ENCODE measurements around the gene CBFB.
"Not testable (repeated sequence)": the region's sequence is repeated elsewhere in the genome, so short reads cannot be mapped to it uniquely, and the experiment has no call there.

CBFB gene

DNA sequence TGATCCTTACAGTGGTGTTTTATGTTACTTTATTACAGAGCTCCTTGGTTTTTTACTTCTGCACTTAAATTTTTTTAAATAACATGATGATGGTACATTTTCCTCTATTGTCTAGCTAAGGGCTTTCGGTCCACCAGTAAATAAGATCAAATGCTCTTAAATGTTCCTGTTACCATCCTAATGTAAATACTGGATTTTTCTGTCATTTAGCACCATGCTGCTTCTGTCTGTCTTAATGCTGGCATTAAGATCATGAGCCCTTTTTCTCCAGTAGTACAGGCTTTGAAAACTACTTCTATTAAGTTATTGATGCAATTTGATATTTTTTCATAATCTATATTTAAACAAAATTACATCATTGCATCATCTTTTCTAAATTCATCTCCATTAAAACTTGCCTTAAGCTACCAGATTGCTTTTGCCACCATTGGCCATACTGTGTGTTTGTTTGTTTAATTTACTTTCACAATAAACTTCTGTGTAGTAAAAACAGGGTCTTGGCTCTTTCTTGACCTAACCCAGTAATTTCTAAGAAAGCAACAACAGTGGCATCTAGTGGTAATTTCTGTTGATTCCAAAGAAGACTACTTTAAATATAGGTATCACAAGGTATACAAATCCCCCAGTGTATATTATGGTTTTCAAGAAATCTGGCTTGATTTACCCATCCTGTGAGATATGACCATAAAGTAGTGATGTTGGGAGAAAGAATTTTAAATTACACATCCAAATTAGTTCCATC lies 71.8 kb downstream of the CBFB start:
- peak in 1 of 3 experiments; percentile 25 for DNase-seq

DNA sequence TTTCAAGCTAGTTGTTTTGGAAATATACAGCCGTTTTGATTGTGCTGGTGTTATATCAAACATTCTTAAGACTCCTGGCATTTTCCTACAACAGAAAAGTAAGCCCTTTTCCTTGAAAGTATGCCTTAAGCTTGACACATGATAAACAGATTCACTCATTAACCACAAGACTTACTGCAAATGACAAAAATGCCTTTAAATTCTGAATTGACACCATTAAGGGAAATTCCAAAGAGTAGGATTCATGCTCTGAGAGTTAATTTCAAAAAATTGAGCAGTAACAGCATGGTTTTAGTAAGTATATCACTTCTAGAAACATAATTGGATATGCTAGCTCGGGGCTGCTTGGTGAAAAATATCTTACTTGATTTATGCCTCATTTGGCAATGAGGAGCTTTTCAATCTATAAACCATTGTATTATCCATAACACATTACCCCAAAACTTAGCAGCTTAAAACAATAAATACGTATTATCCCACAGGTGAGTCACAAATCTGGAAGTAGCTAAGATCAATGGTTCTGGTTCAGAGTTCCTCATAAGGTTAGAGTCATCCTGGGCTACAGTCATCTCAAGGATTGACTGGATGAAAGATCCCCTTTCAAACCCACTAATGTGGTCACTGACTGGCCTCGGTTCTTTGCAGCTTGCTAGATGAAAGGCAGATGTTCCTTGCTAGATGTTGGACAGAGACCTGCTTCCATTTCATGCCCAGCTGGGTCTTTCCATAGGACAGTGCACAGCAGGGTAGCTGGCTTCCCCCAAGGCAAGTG lies 72.5 kb downstream of the CBFB start:
- no peak for DNase-seq

DNA sequence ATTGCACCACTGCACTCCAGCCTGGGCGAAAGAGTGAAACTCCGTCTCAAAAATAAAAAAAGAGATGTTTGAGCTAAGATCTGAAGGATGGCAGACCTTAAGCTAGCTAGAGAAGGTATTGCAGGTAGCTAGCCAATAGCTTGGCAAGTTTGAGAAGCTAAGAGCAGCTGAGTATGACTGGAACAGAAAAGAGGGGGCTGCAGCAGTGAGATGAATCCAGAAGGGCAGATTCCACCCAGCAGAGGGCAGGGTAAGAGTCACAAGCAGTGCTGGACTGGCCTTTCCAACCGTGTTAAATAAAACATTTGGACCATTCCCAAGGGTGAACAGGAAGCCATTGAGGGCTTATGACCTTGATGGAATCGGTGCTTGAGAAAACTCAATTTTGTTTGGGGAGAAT lies 75.1 kb downstream of the CBFB start:
- peak in 1 of 3 experiments; percentile 11 for DNase-seq

DNA sequence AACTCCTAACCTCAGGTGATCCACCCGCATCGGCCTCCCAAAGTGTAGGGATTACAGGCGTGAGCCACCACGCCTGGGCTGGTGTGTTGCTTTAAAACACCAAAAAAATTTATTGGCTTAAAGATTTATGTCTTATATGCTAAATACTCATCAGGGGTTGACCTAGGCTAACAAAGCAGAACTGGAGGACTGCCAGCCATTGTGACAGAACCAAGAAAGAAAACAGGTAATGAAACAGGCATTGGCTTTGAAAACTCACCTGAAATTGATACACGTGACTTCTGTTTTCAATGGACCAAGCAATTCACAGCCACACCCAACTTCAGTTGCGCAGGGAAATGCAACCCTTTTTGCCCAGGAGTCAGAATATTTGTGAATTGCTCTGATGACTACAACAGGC lies 75.9 kb downstream of the CBFB start:
- peak in 1 of 3 experiments; percentile 22 for DNase-seq

DNA sequence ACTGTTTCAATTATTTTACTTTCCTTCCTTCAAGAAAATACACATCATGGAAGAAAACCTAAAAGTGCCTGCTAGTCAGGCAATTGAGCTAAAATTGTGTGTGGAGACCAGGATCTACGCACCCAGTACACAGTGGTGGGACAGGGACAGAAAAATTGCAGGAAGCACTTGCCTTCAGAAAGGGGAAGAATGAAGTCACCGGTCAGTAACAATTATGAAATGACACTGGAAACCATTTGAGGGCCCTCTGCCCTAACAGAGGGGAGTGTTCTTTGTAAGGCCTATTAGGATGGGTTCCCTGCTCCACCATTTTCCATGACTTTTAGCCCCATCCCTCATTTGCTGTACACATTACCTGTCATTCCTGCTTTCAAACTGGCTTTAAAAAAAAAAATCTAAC lies 76.3 kb downstream of the CBFB start:
- no peak for DNase-seq

GRCh38 chr16:67105881-67106280 lies 76.9 kb downstream of the CBFB start:
- no peak for DNase-seq

GRCh38 chr16:67108489-67108888 lies 79.5 kb downstream of the CBFB start:
- no peak for DNase-seq

DNA sequence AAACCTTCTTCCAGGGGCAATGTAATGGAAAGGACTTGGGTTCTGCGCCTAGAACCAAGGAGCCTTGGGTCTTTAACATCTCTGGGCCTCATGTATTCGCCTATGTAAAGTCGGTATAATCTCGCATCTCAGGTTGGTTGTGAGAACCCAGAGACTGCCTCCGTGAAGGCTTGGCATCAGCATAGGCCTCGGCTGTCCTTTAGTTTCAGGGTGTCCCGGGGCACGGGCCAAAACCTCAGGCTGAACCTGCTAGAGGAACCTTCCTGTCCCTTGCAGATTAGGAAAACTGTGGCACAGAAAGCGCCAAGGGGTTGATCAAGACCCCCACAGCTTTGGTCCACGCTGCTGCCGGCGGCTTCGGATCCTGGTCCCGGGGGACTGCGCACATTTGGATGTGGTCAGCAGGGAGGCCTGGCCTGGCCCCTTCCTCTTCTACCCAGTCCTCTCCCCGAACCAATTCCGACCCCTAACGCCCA lies 80.0 kb downstream of the CBFB start:
- DNase-seq = no peak

- peak; percentile 79 to 93 (median 91) for DNase-seq
These were observed 80.6 kb downstream of the CBFB start, which contains the start of gene PHAF1 for GRCh38 chr16:67109407-67110135. PHAF1 (plus strand) TSS chr16:67109941; CDS start chr16:67110176, 235 bp downstream.

- DNase-seq = no peak
These were observed 83.0 kb downstream of the CBFB start for GRCh38 chr16:67111951-67112444.

- DNase-seq = no peak
These were observed 83.8 kb downstream of the CBFB start for GRCh38 chr16:67112591-67113399.

- no peak for DNase-seq
These were observed 85.8 kb downstream of the CBFB start for GRCh38 chr16:67114793-67115192.

DNA sequence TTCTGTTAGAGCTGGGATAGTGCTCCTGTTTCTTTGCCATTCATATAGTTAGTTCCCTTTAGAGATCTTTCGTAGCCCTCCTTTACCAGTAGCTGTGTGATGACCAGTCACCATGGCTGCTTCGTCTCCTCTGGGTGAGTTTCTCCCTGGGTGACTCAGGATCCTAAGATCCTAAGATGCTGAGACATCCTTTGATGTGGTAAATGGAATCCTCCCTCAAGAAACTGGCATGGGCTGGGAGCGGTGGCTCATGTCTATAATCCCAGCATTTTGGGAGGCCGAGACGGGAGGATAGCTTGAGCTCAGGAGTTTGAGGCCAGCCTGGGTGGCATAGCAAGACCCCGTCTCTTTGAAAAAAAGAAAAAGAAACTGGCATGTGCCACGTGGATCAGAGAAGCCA lies 86.7 kb downstream of the CBFB start:
- no peak for DNase-seq

DNA sequence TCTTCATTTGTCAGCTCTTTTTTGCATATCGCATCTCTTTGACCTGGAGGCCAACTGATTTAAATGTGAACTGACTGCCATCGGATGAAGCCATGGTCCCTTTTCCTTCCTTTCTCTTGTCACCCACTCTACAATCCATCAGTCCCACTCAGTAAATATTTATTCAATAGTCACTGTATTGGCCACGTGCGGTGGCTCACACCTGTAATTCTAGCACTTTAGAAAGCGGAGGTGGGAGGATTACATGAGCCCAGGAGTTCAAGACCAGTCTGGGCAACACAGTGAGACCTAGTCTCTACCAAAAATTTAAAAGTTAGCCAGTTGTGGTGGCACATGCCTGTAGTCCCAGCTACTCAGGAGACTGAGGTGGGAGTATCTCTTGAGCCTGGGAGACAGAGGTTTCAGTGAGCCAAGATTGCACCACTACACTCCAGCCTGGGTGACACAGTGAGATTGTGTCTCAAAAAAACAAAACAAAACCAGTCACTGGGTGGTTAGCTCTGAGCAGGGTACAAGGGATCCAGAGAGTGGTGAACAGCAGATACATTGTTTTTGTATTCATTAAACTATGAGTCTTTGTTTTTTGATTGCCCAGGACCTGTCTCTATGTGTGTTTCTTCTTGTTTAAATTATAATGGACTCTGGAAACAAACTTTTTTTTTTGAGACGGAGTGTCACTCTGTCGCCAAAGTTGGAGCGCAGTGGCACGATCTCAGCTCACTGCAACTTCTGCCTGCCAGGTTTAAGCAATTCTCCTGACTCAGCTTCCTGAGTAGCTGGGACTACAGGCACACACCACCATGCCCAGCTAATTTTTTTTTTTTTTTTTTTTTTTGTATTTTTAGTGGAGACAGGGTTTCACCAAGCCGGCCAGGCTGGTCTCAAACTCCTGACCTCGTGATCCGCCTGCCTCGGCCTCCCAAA lies 87.7 kb downstream of the CBFB start:
- no peak for DNase-seq

GRCh38 chr16:67117716-67118115 lies 88.8 kb downstream of the CBFB start:
- DNase-seq = no peak

GRCh38 chr16:67120025-67120424 lies 91.1 kb downstream of the CBFB start:
- DNase-seq = no peak

DNA sequence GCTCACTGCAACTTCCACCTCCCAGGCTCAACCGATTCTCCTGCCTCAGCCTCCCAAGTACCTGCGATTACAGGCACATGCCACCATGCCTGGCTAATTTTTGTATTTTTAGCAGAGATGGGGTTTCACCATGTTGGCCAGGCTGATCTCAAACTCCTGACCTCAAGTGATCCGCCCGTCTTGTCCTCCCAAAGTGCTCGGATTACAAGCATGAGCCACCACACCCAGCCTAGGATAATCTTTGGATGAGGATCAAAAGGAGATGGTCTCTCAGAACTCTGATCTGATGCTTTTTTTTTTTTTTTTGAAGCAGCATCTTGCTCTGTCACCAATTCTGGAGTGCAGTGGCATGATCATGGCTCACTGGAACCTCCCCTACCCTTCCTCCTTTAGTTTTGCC lies 93.8 kb downstream of the CBFB start:
- DNase-seq = not testable (repeated sequence)

DNA sequence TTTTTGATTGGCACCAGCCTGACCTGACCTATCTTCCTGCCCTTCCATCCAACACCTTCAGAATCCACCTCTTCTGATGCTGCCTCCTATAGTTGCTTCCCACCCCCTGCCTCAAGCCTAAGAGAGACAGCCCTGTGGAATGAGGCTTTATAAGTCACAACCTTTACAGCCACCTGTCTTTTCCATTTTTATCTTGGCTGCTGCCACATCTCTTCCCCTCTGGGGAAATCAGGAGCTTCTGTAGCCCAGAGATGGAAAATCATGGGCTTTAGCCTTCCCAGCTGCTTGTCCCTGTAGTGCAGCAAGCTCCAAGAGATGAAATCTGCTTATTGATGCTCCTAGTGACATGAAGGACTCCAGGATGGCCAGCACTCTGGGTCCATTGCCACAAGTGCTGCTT lies 99.5 kb downstream of the CBFB start:
- no peak for DNase-seq

DNA sequence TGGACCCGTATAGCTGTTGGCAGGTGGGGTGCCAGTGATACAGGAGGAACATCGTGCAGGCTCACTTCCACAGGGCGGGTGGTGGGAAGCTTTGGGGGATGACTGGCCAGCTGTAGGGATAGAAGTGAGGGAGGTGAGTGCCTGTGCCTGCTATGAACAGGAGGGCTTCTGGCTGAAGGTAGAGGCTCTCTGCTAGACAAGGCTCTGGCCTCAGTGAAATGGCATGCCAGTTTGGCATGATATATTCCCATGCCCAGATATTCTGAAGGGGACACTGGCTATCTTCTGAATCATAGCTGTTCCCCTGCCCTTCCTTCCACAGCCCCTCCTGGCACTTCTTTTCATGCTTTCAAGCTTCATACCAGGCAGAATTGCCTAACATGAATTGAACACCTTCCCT lies 99.9 kb downstream of the CBFB start:
- no peak for DNase-seq

DNA sequence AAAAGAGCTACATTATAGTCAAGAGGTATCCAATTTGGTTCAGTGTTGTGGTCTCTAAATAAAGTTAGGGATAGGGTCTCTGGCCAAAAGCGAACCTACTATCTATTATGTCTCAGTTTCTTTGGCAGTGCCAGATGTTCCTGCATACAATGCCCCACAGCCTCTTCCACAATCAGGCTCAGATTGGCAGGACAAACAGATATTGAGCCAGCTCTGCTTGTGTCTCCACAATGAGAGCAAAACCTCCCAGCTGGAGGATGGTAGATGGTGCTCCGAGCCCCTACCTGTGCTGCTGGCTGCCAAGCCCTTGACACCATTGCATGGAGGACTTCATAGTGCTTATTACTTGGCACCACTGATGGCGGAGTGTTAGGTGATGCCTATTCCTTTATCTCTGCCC lies 100.5 kb downstream of the CBFB start:
- no peak for DNase-seq

- DNase-seq = peak in 1 of 3 experiments; percentile 20
These were observed 108.7 kb downstream of the CBFB start for GRCh38 chr16:67137605-67138004.
